Natural killer cell (primary cell): ENCODE data around the gene DNAH3. TPM values are rescaled to one million over a fixed set of nuclear protein-coding genes. Genes with fewer than 3 reads are reported as not detected.

Experiments used
- ATAC-seq, 3 donors: fragments of 150-1000 bp in 2 of 3; fragments of 200-7000 bp in 1 of 3; cut with Tn5 transposase; 1 replicate in 1 of 3; 2 replicates in 2 of 3; pipeline ENCODE4 v1.10.0; 2021; ENCODE audit warnings: mild to moderate bottlenecking in 2 of 3, moderate library complexity in 2 of 3
- DNase-seq, 2 donors: peaks; one replicate each; pipeline versions ENCODE4 v3.0.0 to v3.0.0-alpha.2; 2013 to 2021; ENCODE audit warnings: mixed read lengths in 1 of 2
- H3K27ac ChIP-seq: one replicate; pipeline ENCODE4 v1.5.1; 2013; ENCODE audit warnings: mild to moderate bottlenecking, low read length
- H3K27me3 ChIP-seq: one replicate; pipeline ENCODE4 v1.6.1; 2013; ENCODE audit warnings: low read length; ENCODE audit not compliant: control insufficient read depth, insufficient read depth
- H3K36me3 ChIP-seq: one replicate; pipeline ENCODE4 v1.6.1; 2013; ENCODE audit warnings: low read length; ENCODE audit not compliant: control insufficient read depth, insufficient read depth
- H3K4me1 ChIP-seq: one replicate; pipeline ENCODE4 v1.6.1; 2013; ENCODE audit warnings: low read length; ENCODE audit not compliant: control insufficient read depth, insufficient read depth
- H3K4me3 ChIP-seq: one replicate; pipeline ENCODE4 v1.5.1; 2013; ENCODE audit warnings: low read length
- H3K9me3 ChIP-seq: one replicate; pipeline ENCODE4 v1.6.1; 2013; ENCODE audit warnings: low read length; ENCODE audit not compliant: control insufficient read depth, insufficient read depth
- H3K27ac Mint-ChIP-seq, 2 donors: one replicate each; pipeline ENCODE4 v1.8.0; 2022; ENCODE audit warnings: mild to moderate bottlenecking in 2 of 2, mixed read lengths in 2 of 2, moderate library complexity in 1 of 2
- H3K27me3 Mint-ChIP-seq, 2 donors: one replicate each; pipeline ENCODE4 v1.8.0; 2022; ENCODE audit warnings: low read depth in 2 of 2, mixed read lengths in 2 of 2
- H3K36me3 Mint-ChIP-seq: one replicate; pipeline ENCODE4 v1.8.0; 2022; ENCODE audit warnings: mixed read lengths
- H3K4me1 Mint-ChIP-seq, 2 donors: one replicate each; pipeline ENCODE4 v1.8.0; 2022; ENCODE audit warnings: mixed read lengths in 2 of 2
- H3K4me3 Mint-ChIP-seq: one replicate; pipeline ENCODE4 v1.8.0; 2022; ENCODE audit warnings: mild to moderate bottlenecking, moderate library complexity, mixed read lengths
- H3K9me3 Mint-ChIP-seq, 2 donors: one replicate each; pipeline ENCODE4 v1.8.0; 2022; ENCODE audit warnings: mixed read lengths in 2 of 2
- CTCF ChIP-seq: fragments of 200-600 bp; IDR thresholded peaks from one replicate; pipeline ENCODE4 v1.8.0; 2022; ENCODE audit warnings: antibody characterized with exemption
- WGBS: methylation state at CpG from one replicate; pipeline ENCODE4 v1.1.7; 2013; ENCODE audit warnings: missing lambda C conversion rate; ENCODE audit not compliant: insufficient coverage; 5-methylcytosine and 5-hydroxymethylcytosine counted together
- intact Hi-C: fragments of 100-400 bp; cut with micrococcal nuclease; formaldehyde crosslinking; loops from one replicate; pipeline ENCODE4 v1.14.2; 2022
- total RNA-seq, 4 donors: library from RNA; stranded (reverse); fragments of 120-200 nt in 1 of 4; gene quantifications; one replicate each; pipeline versions ENCODE4 v1.2.3 to v1.2.4, GENCODE V29; 2013 to 2022

The DNAH3 gene
- total RNA-seq, 3 donors from 2014 or later (not counting 1 experiment from before 2014, with no cell fraction given): not detected

GRCh38 chr16:20942256-20942655 lies 208.4 kb downstream of the DNAH3 start:
- intact Hi-C loops: no loop called here
- DNase-seq (no peak), ATAC-seq (no peak)
- Mint-ChIP-seq H3K9me3 (no peaks in the 10 kb centered on the region), H3K27me3 (no peaks in the 10 kb centered on the region), H3K27ac (no peak overlapping the region), H3K36me3 (no peaks in the 10 kb centered on the region), H3K4me1 (peaks cover 8% of the 10 kb centered on the region in 2 donors), H3K4me3 (no peak overlapping the region)
- no peaks in the 10 kb centered on the region for H3K27me3 ChIP-seq
- no peak overlapping the region for H3K4me3 ChIP-seq
- no peak overlapping the region for H3K27ac ChIP-seq
- no peaks in the 10 kb centered on the region for H3K9me3 ChIP-seq
- no peaks in the 10 kb centered on the region for H3K36me3 ChIP-seq
- TF ChIP-seq CTCF: no peak
- WGBS: 90% methylated on average over 3 of the region's 4 CpGs
- peaks cover 6% of the 10 kb centered on the region for H3K4me1 ChIP-seq

GRCh38 chr16:20941636-20941926 lies 209.1 kb downstream of the DNAH3 start:
- peak overlapping the region in 1 of 2 donors; percentile 67 for H3K27ac Mint-ChIP-seq
- no peaks in the 10 kb centered on the region for H3K36me3 Mint-ChIP-seq
- Histone ChIP-seq H3K9me3 (no peaks in the 10 kb centered on the region), H3K4me1 (peaks cover 6% of the 10 kb centered on the region), H3K36me3 (no peaks in the 10 kb centered on the region), H3K27ac (no peak overlapping the region), H3K27me3 (no peaks in the 10 kb centered on the region), H3K4me3 (no peak overlapping the region)
- no peak for DNase-seq
- peaks cover 8% of the 10 kb centered on the region in 2 donors for H3K4me1 Mint-ChIP-seq
- WGBS: 97% methylated on average over 6 of the region's 6 CpGs
- H3K4me3 Mint-ChIP-seq: no peak overlapping the region
- TF ChIP-seq CTCF: no peak
- no peak for ATAC-seq
- intact Hi-C loops: no loop called here
- H3K9me3 Mint-ChIP-seq: no peaks in the 10 kb centered on the region
- H3K27me3 Mint-ChIP-seq: peaks cover 0 to 7% of the 10 kb centered on the region in 2 donors

- ATAC-seq (peak in 1 of 3 donors; percentile 10), DNase-seq (no peak)
- Mint-ChIP-seq H3K4me3 (no peak overlapping the region), H3K27me3 (peaks cover 0 to 8% of the 10 kb centered on the region in 2 donors), H3K27ac (peak overlapping the region in 1 of 2 donors; percentile 67), H3K4me1 (peaks cover 8% of the 10 kb centered on the region in 2 donors), H3K9me3 (no peaks in the 10 kb centered on the region), H3K36me3 (no peaks in the 10 kb centered on the region)
- intact Hi-C loops: no loop called here
- Histone ChIP-seq H3K27me3 (no peaks in the 10 kb centered on the region), H3K36me3 (no peaks in the 10 kb centered on the region), H3K27ac (no peak overlapping the region), H3K4me1 (peaks cover 6% of the 10 kb centered on the region), H3K9me3 (no peaks in the 10 kb centered on the region), H3K4me3 (no peak overlapping the region)
- 21% methylated on average over 6 of the region's 6 CpGs for WGBS
- TF ChIP-seq CTCF: no peak
Observed at GRCh38 chr16:20940871-20941635, 209.6 kb downstream of the DNAH3 start.

- DNase-seq: no peak
- no peaks in the 10 kb centered on the region for H3K9me3 ChIP-seq
- peaks cover 6% of the 10 kb centered on the region for H3K4me1 ChIP-seq
- no peaks in the 10 kb centered on the region for H3K36me3 ChIP-seq
- H3K4me3 Mint-ChIP-seq: no peak overlapping the region
- no peaks in the 10 kb centered on the region for H3K36me3 Mint-ChIP-seq
- H3K4me1 Mint-ChIP-seq: peaks cover 8% of the 10 kb centered on the region in 2 donors
- H3K27me3 ChIP-seq: no peaks in the 10 kb centered on the region
- no peak overlapping the region for H3K27ac ChIP-seq
- H3K27me3 Mint-ChIP-seq: peaks cover 0 to 8% of the 10 kb centered on the region in 2 donors
- no peak for TF ChIP-seq CTCF
- intact Hi-C loops: no loop called here
- H3K27ac Mint-ChIP-seq: no peak overlapping the region
- H3K9me3 Mint-ChIP-seq: no peaks in the 10 kb centered on the region
- no peak overlapping the region for H3K4me3 ChIP-seq
- no peak for ATAC-seq
Observed at GRCh38 chr16:20939611-20940010, 211.0 kb downstream of the DNAH3 start.
